WTC11 (cell line): ENCODE data around the gene CLTCL1.

Experiments used
- CREB1 ChIP-seq: sonication (generic); formaldehyde crosslinking; IDR thresholded peaks from 2 replicates; pipeline ENCODE4 v1.8.0; 2023; ENCODE audit warnings: mild to moderate bottlenecking, missing genetic modification reagents
- HMGA2 ChIP-seq: fragments of 250-450 bp; sonication (Bioruptor Pico); IDR thresholded peaks from 2 replicates; pipeline ENCODE4 v1.4.0; 2021; ENCODE audit warnings: mild to moderate bottlenecking, moderate library complexity
- JUN ChIP-seq: sonication (generic); formaldehyde crosslinking; IDR thresholded peaks from 2 replicates; pipeline ENCODE4 v1.8.0; 2023; ENCODE audit warnings: mild to moderate bottlenecking, missing genetic modification reagents
- SP1 ChIP-seq: sonication (generic); formaldehyde crosslinking; conservative IDR thresholded peaks from 2 replicates; pipeline ENCODE4 v1.8.1; 2022; ENCODE audit warnings: missing genetic modification reagents
- ZNF138 ChIP-seq: sonication (generic); formaldehyde crosslinking; conservative IDR thresholded peaks from 2 replicates; pipeline ENCODE4 v1.8.1; 2022; ENCODE audit warnings: mild to moderate bottlenecking, moderate library complexity, missing genetic modification reagents
- TF ChIP-seq, protein P1 (sequence below): fragments of 200-600 bp; IDR thresholded peaks from 2 replicates; pipeline ENCODE4 v1.8.0; 2022; ENCODE audit warnings: antibody characterized with exemption
- TF ChIP-seq, protein P2 (sequence below): sonication (generic); formaldehyde crosslinking; IDR thresholded peaks from 2 replicates; pipeline ENCODE4 v1.8.1; 2023; ENCODE audit warnings: mild to moderate bottlenecking, missing genetic modification reagents, moderate library complexity
- TF ChIP-seq, protein P3 (sequence below): sonication (generic); formaldehyde crosslinking; conservative IDR thresholded peaks from 2 replicates; pipeline ENCODE4 v1.8.1; 2023; ENCODE audit warnings: mild to moderate bottlenecking, low read depth, missing genetic modification reagents, moderate library complexity
- TF ChIP-seq, protein P4 (sequence below): sonication (generic); formaldehyde crosslinking; IDR thresholded peaks from 2 replicates; pipeline ENCODE4 v1.8.1; 2023; ENCODE audit warnings: mild to moderate bottlenecking, moderate library complexity, missing genetic modification reagents
- TF ChIP-seq, protein P5 (sequence below): sonication (generic); formaldehyde crosslinking; IDR thresholded peaks from 2 replicates; pipeline ENCODE4 v1.8.1; 2022; ENCODE audit warnings: low read depth, mild to moderate bottlenecking, moderate library complexity, missing genetic modification reagents, borderline replicate concordance
- TF ChIP-seq, protein P6 (sequence below): sonication (generic); formaldehyde crosslinking; IDR thresholded peaks from 2 replicates; pipeline ENCODE4 v1.8.1; 2023; ENCODE audit warnings: mild to moderate bottlenecking, missing genetic modification reagents
- TF ChIP-seq, protein P7 (sequence below): sonication (generic); formaldehyde crosslinking; IDR thresholded peaks from 2 replicates; pipeline ENCODE4 v1.8.0; 2022; ENCODE audit warnings: mild to moderate bottlenecking, missing genetic modification reagents

DNA sequence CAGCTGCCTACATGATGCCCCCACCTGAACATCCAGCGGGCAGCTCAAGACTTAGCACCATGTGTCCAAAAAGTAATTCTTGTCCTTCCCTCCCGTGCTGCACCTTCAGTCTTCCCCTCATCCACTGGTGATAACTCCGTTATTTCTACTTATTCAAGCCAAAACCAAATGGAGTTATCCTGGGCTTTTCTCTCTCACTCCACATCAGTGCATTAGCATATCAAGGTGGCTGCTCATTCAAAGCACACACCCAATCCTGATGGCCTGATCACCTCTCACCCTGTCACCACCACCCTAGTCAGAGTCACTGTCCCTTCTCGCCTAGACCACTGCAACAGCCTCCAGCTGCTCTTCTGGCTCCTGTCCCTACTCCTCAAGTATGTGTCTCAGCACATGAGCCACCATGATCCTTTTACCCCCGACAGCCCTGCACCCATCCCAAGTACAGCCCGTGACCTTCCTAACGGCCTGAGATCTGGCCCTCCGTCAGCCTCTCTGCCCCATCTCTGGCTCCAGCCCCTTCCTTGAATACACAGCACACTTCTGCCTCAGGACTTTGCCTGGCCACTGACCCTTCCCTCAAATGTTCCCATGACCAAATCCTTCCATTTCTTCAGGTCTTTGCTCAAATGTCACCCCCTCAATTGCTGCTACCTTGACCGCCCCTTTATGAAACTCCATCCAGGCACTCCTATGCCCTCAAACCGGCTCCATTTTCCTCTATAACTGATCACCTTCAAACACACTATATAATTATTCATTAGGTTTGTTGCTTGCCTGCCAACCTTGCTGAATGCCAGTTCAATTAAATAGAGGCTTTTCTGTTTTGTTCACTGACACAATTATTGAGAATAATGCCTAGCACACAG is 93.3 kb downstream of the CLTCL1 start:
- TF ChIP-seq, protein P1, sequence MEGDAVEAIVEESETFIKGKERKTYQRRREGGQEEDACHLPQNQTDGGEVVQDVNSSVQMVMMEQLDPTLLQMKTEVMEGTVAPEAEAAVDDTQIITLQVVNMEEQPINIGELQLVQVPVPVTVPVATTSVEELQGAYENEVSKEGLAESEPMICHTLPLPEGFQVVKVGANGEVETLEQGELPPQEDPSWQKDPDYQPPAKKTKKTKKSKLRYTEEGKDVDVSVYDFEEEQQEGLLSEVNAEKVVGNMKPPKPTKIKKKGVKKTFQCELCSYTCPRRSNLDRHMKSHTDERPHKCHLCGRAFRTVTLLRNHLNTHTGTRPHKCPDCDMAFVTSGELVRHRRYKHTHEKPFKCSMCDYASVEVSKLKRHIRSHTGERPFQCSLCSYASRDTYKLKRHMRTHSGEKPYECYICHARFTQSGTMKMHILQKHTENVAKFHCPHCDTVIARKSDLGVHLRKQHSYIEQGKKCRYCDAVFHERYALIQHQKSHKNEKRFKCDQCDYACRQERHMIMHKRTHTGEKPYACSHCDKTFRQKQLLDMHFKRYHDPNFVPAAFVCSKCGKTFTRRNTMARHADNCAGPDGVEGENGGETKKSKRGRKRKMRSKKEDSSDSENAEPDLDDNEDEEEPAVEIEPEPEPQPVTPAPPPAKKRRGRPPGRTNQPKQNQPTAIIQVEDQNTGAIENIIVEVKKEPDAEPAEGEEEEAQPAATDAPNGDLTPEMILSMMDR, result no peak
- TF ChIP-seq, protein P2, sequence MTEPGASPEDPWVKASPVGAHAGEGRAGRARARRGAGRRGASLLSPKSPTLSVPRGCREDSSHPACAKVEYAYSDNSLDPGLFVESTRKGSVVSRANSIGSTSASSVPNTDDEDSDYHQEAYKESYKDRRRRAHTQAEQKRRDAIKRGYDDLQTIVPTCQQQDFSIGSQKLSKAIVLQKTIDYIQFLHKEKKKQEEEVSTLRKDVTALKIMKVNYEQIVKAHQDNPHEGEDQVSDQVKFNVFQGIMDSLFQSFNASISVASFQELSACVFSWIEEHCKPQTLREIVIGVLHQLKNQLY (CRISPR knock-in tag), result no peak
- TF ChIP-seq, protein P3, sequence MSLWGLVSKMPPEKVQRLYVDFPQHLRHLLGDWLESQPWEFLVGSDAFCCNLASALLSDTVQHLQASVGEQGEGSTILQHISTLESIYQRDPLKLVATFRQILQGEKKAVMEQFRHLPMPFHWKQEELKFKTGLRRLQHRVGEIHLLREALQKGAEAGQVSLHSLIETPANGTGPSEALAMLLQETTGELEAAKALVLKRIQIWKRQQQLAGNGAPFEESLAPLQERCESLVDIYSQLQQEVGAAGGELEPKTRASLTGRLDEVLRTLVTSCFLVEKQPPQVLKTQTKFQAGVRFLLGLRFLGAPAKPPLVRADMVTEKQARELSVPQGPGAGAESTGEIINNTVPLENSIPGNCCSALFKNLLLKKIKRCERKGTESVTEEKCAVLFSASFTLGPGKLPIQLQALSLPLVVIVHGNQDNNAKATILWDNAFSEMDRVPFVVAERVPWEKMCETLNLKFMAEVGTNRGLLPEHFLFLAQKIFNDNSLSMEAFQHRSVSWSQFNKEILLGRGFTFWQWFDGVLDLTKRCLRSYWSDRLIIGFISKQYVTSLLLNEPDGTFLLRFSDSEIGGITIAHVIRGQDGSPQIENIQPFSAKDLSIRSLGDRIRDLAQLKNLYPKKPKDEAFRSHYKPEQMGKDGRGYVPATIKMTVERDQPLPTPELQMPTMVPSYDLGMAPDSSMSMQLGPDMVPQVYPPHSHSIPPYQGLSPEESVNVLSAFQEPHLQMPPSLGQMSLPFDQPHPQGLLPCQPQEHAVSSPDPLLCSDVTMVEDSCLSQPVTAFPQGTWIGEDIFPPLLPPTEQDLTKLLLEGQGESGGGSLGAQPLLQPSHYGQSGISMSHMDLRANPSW (CRISPR knock-in tag), result no peak
- TF ChIP-seq JUN (CRISPR knock-in tag) (no peak), HMGA2 (CRISPR knock-in tag) (no peak), SP1 (CRISPR knock-in tag) (no peak), ZNF138 (CRISPR knock-in tag) (no peak), CREB1 (CRISPR knock-in tag) (no peak)
- TF ChIP-seq, protein P4, sequence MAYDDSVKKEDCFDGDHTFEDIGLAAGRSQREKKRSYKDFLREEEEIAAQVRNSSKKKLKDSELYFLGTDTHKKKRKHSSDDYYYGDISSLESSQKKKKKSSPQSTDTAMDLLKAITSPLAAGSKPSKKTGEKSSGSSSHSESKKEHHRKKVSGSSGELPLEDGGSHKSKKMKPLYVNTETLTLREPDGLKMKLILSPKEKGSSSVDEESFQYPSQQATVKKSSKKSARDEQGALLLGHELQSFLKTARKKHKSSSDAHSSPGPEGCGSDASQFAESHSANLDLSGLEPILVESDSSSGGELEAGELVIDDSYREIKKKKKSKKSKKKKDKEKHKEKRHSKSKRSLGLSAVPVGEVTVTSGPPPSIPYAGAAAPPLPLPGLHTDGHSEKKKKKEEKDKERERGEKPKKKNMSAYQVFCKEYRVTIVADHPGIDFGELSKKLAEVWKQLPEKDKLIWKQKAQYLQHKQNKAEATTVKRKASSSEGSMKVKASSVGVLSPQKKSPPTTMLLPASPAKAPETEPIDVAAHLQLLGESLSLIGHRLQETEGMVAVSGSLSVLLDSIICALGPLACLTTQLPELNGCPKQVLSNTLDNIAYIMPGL (CRISPR knock-in tag), result no peak
- TF ChIP-seq, protein P5, sequence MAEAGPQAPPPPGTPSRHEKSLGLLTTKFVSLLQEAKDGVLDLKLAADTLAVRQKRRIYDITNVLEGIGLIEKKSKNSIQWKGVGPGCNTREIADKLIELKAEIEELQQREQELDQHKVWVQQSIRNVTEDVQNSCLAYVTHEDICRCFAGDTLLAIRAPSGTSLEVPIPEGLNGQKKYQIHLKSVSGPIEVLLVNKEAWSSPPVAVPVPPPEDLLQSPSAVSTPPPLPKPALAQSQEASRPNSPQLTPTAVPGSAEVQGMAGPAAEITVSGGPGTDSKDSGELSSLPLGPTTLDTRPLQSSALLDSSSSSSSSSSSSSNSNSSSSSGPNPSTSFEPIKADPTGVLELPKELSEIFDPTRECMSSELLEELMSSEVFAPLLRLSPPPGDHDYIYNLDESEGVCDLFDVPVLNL (CRISPR knock-in tag), result no peak
- TF ChIP-seq, protein P6, sequence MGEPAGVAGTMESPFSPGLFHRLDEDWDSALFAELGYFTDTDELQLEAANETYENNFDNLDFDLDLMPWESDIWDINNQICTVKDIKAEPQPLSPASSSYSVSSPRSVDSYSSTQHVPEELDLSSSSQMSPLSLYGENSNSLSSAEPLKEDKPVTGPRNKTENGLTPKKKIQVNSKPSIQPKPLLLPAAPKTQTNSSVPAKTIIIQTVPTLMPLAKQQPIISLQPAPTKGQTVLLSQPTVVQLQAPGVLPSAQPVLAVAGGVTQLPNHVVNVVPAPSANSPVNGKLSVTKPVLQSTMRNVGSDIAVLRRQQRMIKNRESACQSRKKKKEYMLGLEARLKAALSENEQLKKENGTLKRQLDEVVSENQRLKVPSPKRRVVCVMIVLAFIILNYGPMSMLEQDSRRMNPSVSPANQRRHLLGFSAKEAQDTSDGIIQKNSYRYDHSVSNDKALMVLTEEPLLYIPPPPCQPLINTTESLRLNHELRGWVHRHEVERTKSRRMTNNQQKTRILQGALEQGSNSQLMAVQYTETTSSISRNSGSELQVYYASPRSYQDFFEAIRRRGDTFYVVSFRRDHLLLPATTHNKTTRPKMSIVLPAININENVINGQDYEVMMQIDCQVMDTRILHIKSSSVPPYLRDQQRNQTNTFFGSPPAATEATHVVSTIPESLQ (CRISPR knock-in tag), result no peak
- TF ChIP-seq, protein P7, sequence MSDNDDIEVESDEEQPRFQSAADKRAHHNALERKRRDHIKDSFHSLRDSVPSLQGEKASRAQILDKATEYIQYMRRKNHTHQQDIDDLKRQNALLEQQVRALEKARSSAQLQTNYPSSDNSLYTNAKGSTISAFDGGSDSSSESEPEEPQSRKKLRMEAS (CRISPR knock-in tag), result no peak
